ENCODE data around the gene MRPS27. TPM values are rescaled to one million over a fixed set of nuclear protein-coding genes. Genes with fewer than 3 reads are reported as not detected.

Gene MRPS27
- total and polyA plus RNA-seq, 12 donors, result 20.8 to 91.8 (median 75.8) TPM

- Histone ChIP-seq H3K4me3 (no peak overlapping the region), H3K4me1 (peaks cover 8 to 32% (median 13%) of the 10 kb centered on the region in 9 donors), H3K27me3 (no peaks in the 10 kb centered on the region), H3K27ac (peak overlapping the region in 3 of 10 donors; percentile 11 to 29 (median 15)), H3K36me3 (peaks cover 0 to 65% (median 0%) of the 10 kb centered on the region in 9 donors), H3K9me3 (no peaks in the 10 kb centered on the region)
- DNase-seq (no peak), ATAC-seq (peak in 7 of 8 donors; percentile 46 to 85 (median 76))
- WGBS, 2 donors, result 71 to 76% methylated on average over 10 of the region's 10 CpGs
- TF ChIP-seq, protein P1, sequence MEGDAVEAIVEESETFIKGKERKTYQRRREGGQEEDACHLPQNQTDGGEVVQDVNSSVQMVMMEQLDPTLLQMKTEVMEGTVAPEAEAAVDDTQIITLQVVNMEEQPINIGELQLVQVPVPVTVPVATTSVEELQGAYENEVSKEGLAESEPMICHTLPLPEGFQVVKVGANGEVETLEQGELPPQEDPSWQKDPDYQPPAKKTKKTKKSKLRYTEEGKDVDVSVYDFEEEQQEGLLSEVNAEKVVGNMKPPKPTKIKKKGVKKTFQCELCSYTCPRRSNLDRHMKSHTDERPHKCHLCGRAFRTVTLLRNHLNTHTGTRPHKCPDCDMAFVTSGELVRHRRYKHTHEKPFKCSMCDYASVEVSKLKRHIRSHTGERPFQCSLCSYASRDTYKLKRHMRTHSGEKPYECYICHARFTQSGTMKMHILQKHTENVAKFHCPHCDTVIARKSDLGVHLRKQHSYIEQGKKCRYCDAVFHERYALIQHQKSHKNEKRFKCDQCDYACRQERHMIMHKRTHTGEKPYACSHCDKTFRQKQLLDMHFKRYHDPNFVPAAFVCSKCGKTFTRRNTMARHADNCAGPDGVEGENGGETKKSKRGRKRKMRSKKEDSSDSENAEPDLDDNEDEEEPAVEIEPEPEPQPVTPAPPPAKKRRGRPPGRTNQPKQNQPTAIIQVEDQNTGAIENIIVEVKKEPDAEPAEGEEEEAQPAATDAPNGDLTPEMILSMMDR (IDR thresholded peaks at IDR 0.05), result no peak
- intact Hi-C loops (cut with DNase I), result loop anchor here in 1 of 10 donors (5.0 kb wide), 1 partner anchor 43 kb away; no protein-coding TSS in a partner anchor
Measured at GRCh38 chr5:72185496-72186329, 134.3 kb downstream of the MRPS27 start.

GRCh38 chr5:72184408-72184807 is 135.6 kb downstream of the MRPS27 start:
- Histone ChIP-seq H3K36me3 (peaks cover 0 to 59% (median 0%) of the 10 kb centered on the region in 9 donors), H3K27ac (no peak overlapping the region), H3K27me3 (no peaks in the 10 kb centered on the region), H3K4me1 (peaks cover 8 to 41% (median 21%) of the 10 kb centered on the region in 9 donors), H3K4me3 (no peak overlapping the region), H3K9me3 (no peaks in the 10 kb centered on the region)
- no peak for DNase-seq
- intact Hi-C loops (cut with DNase I), result no loop called here
- TF ChIP-seq, protein P1 (IDR thresholded peaks at IDR 0.05), result no peak
- ATAC-seq, result peak in 1 of 8 donors; percentile 41
- WGBS, 2 donors, result 84 to 88% methylated on average over 3 of the region's 3 CpGs

- 88 to 89% methylated on average over 7 of the region's 7 CpGs for WGBS, 2 donors
- H3K27me3 ChIP-seq, result no peaks in the 10 kb centered on the region
- H3K4me3 ChIP-seq, result no peak overlapping the region
- H3K36me3 ChIP-seq, result peaks cover 0 to 48% (median 0%) of the 10 kb centered on the region in 9 donors
- peaks cover 8 to 44% (median 21%) of the 10 kb centered on the region in 9 donors for H3K4me1 ChIP-seq
- DNase-seq, result no peak
- no peak overlapping the region for H3K27ac ChIP-seq
- ATAC-seq, result no peak
- intact Hi-C loops (cut with DNase I), result no loop called here
- H3K9me3 ChIP-seq, result no peaks in the 10 kb centered on the region
- TF ChIP-seq, protein P1 (IDR thresholded peaks at IDR 0.05), result no peak
Measured at GRCh38 chr5:72183101-72183520, 136.9 kb downstream of the MRPS27 start.

- Histone ChIP-seq H3K27ac (no peak overlapping the region), H3K4me1 (peaks cover 8 to 44% (median 21%) of the 10 kb centered on the region in 9 donors), H3K36me3 (peaks cover 0 to 44% (median 0%) of the 10 kb centered on the region in 9 donors), H3K9me3 (no peaks in the 10 kb centered on the region), H3K27me3 (no peaks in the 10 kb centered on the region), H3K4me3 (no peak overlapping the region)
- intact Hi-C loops (cut with DNase I), result no loop called here
- ATAC-seq (no peak), DNase-seq (no peak)
- TF ChIP-seq, protein P1 (IDR thresholded peaks at IDR 0.05), result no peak
- WGBS, 2 donors, result 92% methylated on average over 7 of the region's 7 CpGs
Measured at GRCh38 chr5:72182686-72183085, 137.4 kb downstream of the MRPS27 start.

Measured in heart right ventricle (tissue), 16 donors.